HepG2 (cell line): ENCODE results near the gene GIPC3.
A peak's percentile ranks its signal among the peaks of the same experiment; 100 is the strongest.

Experiments used
- CEBPZ ChIP-seq: IDR thresholded peaks from 2 replicates; pipeline ENCODE4 v1.6.1; 2012; ENCODE audit warnings: low read length, improper control_type of control experiment
- IKZF4 ChIP-seq: sonication (generic); formaldehyde crosslinking; IDR thresholded peaks from 2 replicates; pipeline ENCODE4 v1.5.1; 2020; ENCODE audit warnings: borderline replicate concordance, mild to moderate bottlenecking, low read depth, missing genetic modification reagents; ENCODE audit errors: not compliant biosample characterization
- NFE2L2 ChIP-seq: fragments of 150-350 bp; IDR thresholded peaks from 2 replicates; pipeline ENCODE4 v1.6.1; 2014; ENCODE audit warnings: low read length
- PRPF4 ChIP-seq: fragments of 200-400 bp; formaldehyde crosslinking; IDR thresholded peaks from 2 replicates; pipeline ENCODE4 v1.6.1; 2016; ENCODE audit warnings: low read length, low read depth; ENCODE audit not compliant: poor library complexity, severe bottlenecking
- ZNF292 ChIP-seq: sonication (generic); formaldehyde crosslinking; IDR thresholded peaks from 2 replicates; pipeline ENCODE4 v1.8.1; 2022; ENCODE audit warnings: mild to moderate bottlenecking, low read depth, missing genetic modification reagents, borderline replicate concordance
- ZNF777 ChIP-seq: sonication (generic); formaldehyde crosslinking; IDR thresholded peaks from 2 replicates; pipeline ENCODE4 v1.4.0; 2020; ENCODE audit warnings: missing genetic modification reagents

GRCh38 chr19:3611841-3612240 is 26.6 kb downstream of the GIPC3 start:
- TF ChIP-seq ZNF777 (CRISPR knock-in tag) (no peak), PRPF4 (peak; percentile 51), CEBPZ (no peak), IKZF4 (CRISPR knock-in tag) (no peak), ZNF292 (CRISPR knock-in tag) (no peak), NFE2L2 (no peak)
